LNCAP (cell line): Measurements from ENCODE around the gene TARBP2.

Source experiments
- TF ChIP-seq, protein P1 (sequence below): fragments of 450-650 bp; IDR thresholded peaks from 2 replicates; pipeline ENCODE4 v1.5.1; 2017; ENCODE audit warnings: mild to moderate bottlenecking

The TARBP2 gene

DNA sequence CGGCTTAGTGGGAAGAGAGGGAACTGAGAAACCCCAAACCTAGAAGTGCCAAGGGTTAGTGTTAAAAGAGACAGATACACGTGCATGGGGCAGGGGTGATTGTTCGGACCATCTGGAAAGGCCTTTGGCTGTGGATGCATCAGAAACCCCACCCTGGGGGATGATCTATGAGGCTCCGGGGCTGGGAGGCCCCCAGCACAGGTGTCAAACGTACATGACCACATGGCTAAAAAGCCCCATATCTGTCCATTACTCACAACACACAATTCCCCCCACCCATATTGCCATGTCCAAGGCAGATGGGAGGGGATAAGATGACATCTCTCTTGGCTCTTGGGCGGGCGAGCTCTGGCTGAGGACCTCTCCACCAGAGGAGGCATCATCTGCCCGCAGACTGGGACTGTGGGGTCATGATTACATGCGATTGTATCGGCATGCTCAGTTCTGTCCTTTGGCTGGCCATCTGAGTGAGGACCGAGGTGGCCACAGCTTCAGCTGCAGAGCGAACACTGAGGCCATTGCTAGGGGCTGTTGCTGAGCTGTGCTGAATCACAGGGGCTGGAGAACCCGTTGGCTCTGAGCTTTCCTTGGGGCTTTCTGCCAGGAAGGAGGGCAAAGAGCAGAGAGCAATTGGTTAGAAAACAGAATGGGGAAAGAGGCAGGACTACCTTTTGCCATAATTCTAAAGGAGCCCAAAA is 15.8 kb downstream of the TARBP2 start:
- TF ChIP-seq, protein P1, sequence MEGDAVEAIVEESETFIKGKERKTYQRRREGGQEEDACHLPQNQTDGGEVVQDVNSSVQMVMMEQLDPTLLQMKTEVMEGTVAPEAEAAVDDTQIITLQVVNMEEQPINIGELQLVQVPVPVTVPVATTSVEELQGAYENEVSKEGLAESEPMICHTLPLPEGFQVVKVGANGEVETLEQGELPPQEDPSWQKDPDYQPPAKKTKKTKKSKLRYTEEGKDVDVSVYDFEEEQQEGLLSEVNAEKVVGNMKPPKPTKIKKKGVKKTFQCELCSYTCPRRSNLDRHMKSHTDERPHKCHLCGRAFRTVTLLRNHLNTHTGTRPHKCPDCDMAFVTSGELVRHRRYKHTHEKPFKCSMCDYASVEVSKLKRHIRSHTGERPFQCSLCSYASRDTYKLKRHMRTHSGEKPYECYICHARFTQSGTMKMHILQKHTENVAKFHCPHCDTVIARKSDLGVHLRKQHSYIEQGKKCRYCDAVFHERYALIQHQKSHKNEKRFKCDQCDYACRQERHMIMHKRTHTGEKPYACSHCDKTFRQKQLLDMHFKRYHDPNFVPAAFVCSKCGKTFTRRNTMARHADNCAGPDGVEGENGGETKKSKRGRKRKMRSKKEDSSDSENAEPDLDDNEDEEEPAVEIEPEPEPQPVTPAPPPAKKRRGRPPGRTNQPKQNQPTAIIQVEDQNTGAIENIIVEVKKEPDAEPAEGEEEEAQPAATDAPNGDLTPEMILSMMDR = no peak

DNA sequence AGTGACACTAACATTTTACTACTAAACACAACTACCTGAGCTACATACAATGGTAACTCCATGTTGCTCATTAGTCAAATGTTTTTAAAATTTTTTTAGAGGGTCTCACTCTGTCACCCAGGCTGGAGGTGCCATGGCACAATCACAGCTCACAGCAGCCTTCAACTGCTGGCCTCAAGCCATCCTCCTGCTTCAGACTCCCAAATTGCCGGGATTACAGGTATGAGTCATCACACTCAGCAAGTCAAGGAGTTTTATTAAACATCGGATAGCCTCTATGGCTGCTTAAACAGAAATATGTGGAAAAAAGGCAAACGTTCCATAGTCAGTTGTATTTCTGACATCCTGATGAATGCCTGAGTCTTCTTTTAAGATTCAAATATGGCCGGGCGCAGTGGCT is 17.3 kb downstream of the TARBP2 start:
- TF ChIP-seq, protein P1 = no peak

DNA sequence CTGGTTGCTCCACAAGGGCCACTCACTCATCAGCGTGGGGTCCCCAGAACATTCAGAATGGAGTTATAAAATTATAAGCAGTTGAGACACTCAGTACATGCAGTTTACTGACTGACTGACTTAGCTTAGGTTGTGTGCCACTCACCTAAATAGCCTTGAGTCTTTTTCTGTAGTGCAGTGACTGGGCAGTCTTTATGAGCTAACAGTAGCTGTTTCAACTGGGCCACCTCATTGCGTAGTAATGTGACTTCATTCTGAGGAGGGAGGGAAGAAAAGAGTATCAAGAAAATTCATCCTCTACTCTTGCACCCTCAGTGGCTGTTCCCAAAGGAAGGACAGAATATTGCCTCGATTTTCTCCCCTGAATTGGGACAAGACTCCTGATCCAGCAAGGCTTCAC is 22.0 kb downstream of the TARBP2 start:
- TF ChIP-seq, protein P1 = no peak

DNA sequence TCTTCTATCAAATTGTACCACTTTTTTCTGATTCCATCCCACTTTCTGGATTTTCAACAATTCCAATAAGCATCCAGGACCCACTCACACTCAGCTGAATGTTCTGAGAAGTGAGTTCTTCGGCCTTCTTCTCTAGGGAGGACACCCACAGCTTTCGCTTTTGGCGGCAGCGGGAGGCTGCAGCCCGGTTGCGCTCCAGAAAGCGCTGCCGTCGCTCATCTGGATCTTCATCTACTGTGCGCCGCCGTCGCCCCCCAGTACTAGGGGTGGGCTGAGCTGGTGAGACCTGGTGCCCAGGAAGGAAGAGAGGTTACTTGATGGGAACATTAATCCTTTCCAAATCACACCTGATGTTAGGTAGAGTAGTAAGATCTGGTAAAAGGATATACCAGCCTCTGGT is 23.4 kb downstream of the TARBP2 start:
- TF ChIP-seq, protein P1 = no peak

DNA sequence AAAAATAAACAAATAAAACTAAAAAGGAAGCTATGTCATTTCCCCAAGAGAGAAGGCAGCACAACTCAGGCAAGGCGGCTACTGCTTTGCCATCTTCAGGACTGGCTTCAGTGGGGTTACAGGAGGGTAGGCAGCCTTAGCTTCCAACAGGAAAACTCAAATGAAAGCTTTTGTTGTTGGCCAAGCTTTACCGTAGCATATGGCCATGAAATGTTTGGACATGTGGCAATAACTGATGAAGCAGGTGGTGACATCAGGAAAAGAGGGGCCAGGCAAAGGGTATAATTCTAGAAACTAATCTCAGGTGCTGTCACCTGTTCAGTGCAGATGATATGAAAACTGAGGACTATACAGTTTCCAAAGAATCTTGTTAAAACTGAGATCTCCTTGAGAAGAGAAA is 29.0 kb downstream of the TARBP2 start:
- TF ChIP-seq, protein P1 = no peak

DNA sequence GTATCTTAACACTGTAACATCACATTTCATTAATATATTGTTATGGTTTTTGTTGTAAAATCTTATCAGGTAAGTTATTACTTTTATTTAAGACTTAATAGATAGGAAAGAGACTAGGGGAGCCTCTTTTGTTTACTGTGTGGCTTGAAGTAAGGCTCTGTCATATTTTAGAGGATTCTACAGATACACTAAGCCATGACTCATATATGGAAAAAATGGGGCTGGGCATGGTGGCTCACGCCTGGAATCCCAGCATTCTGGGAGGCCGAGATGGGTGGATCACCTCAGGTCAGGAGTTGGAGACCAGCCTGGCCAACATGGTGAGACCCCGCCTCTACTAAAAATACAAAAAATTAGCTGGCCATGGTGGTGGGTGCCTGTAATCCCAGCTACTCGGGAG is 29.8 kb downstream of the TARBP2 start:
- TF ChIP-seq, protein P1 = no peak

- TF ChIP-seq, protein P1 = no peak
Measured at GRCh38 chr12:53532021-53532420, 30.9 kb downstream of the TARBP2 start.
